Activated CD4-positive, alpha-beta T cell treated with anti-CD3 and anti-CD28 coated beads for 24 hours (primary cell): ENCODE results near the gene PYGL.
"Not testable (repeated sequence)": the region's sequence is repeated elsewhere in the genome, so short reads cannot be mapped to it uniquely, and the experiment has no call there.

Experiments
- DNase-seq, 2 donors: peaks; one replicate each; pipeline ENCODE4 v3.0.0-alpha.2; 2020; ENCODE audit warnings: low read depth in 2 of 2

The PYGL gene

GRCh38 chr14:50928002-50928635, 16.2 kb downstream of the PYGL start:
- no peak for DNase-seq

GRCh38 chr14:50926851-50927386, 17.4 kb downstream of the PYGL start:
- DNase-seq, result no peak

DNA sequence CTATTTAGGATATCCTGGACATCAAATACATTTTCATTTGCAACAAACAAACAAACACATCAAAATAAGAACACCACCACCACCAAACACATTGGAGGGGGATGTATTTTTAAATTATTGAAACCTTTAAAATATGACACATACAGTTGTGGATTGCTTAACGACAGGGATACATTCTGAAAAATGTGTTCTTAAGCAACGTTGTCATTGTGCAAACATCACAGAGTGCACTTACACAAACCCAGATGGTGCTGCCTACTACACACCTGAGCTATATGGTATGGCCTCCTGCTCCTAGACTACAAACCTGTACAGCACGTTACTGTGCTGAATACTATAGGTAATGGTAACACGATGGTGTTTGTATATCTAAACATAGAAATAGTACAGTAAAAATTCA, 19.4 kb downstream of the PYGL start:
- DNase-seq, result no peak

DNA sequence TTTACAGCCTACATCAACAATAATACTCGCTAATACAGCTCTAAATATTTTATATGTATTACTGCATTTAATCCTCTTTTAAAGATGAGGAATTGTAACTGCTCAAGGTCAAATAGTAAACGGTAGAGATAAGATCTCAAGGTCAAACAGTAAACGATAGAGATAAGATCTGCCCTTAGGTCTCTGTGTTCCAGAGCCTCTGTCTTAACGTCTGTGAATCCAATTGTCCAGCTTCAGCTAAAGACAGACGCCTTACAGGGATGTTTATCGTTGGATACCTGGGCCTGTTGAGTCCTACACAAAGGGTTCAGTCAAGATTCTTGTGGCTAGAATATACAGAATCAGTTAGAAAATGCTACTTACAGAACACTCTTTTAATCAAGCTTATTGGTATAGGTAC, 20.0 kb downstream of the PYGL start:
- DNase-seq, result no peak

- no peak for DNase-seq
Measured at GRCh38 chr14:50922803-50923202, 21.5 kb downstream of the PYGL start.

DNA sequence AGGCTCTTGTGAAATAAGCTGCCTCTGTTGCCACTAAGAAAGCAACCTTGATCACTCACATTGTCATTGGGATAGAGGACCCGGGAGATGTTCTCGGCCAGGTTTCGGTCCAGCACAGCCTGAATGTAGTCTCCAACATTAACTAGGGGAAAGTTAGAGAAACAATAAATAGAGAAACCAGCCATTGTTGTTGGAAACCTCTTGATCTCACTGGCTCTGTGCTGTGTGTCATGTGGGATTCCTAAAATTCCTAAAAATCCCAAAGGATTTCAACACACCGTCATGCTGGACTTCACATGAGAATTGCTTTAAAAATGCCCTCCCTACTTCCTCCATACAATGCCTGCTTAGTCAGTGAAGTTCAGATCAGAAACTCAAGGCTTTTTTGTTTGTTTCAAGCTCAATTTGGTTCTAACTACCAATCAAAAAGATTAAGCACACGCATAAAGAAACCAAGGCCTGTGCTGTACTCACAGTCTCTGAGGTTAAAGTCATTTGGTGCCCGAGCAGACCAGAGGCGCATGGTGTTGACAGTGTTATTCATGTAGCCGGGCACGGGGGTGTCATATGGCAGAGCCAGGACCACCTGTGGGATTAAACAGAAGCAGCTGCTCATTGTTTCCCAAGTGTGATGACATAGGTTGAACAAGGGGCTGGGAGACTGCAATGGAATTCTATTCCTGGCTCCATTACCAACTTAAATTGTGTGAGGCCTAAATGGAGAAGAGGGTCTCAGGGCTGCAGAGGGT, 23.6 kb downstream of the PYGL start:
- no peak for DNase-seq

- DNase-seq, result not testable (repeated sequence)
Measured at GRCh38 chr14:50919524-50919923, 24.8 kb downstream of the PYGL start.

GRCh38 chr14:50917449-50917848, 26.8 kb downstream of the PYGL start:
- DNase-seq, result no peak

DNA sequence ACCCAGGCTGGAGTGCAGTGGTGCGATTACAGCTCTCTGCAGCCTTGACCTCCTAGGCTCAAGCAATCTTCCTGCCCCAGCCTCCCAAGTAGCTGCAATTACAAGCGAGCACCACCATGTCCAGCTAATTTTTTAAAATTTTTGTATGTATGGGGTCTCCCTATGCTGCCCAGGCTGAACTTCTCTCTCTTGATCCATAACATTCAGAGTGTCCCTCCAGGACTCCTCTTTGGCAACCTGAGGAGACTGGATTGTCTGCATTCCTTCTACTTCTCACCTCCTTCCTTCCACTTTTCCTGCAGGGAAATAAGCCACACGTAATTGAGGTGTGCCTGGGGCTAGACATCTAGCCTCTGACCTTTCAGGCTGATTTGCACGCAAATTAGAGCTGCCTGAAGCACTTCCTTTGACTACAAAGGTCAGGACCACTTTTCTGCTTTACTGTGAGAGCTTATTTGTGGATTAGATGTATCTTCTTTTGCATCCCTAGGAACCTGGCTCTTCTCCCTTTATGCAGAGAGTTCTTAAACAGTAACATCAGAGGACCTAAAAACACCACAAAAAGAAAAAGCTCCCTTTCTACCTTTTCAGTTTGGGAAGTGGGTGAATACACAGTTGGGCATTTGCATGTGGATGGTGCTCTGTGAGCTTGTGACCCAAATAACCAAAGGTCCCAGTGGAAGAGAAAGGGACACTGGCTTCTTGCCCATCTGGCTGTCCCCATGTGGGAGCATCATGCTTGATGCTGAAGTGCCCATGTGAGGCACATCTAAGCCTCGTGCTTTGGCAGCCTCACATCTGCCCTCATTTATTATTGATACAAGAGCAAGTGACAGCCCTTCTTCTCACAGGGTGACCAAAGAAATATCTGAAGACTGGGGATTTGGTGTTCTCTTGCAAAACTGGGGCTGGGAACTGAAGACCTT, 33.5 kb downstream of the PYGL start:
- no peak for DNase-seq

- no peak for DNase-seq
Measured at GRCh38 chr14:50906326-50907065, 37.8 kb downstream of the PYGL start.

GRCh38 chr14:50904719-50905118, 39.6 kb downstream of the PYGL start:
- no peak for DNase-seq

DNA sequence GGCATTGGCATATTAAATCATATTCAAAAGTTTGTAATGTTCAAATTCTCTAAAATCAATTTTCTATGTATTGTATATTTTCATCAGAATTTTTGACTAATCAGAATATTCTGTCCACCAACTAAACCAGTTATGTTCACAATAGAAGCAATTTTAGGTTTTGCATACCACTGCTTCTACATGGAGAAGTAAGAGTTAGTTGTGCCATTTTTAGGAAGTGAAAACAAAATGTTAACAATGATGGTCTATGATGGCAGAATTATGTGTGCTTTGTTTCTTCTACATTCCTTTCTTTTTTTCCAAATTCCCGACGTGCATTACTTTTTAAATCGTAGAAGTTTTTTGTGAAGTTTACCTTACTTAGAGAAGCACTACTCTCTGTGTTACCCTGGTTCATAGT, 42.9 kb downstream of the PYGL start:
- DNase-seq, result no peak

- DNase-seq, result no peak
Measured at GRCh38 chr14:50897658-50898175, 46.6 kb downstream of the PYGL start.

GRCh38 chr14:50897005-50897404, 47.3 kb downstream of the PYGL start:
- DNase-seq, result not testable (repeated sequence)

DNA sequence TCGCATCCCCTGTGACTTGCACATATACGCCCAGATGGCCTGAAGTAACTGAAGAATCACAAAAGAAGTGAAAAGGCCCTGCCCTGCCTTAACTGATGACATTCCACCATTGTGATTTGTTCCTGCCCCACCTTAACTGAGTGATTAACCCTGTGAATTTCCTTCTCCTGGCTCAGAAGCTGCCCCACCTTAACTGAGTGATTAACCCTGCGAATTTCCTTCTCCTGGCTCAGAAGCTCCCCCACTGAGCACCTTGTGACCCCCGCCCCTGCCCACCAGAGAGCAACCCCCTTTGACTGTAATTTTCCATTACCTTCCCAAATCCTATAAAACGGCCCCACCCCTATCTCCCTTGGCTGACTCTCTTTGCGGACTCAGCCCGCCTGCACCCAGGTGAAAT, 47.9 kb downstream of the PYGL start:
- not testable (repeated sequence) for DNase-seq

DNA sequence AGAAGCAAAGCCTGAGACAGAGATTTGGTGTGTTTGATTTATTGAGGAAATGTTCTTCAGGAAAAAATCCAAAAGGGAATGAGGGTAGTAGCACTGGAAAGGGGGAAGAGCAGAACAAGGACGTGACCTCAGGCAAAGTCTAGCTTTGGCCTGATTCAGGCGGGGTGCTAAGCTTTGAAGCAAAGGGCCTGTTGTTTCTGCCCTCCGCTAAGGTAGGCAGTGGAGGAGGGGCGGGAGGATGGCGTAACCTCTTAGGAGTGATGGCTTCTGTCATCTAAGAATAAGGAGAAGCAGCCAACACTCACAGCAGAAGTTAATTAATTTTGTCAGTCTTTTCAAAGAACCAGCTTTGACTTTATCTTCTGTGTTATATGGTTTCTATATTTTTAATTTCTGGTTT, 52.0 kb downstream of the PYGL start:
- no peak for DNase-seq

DNA sequence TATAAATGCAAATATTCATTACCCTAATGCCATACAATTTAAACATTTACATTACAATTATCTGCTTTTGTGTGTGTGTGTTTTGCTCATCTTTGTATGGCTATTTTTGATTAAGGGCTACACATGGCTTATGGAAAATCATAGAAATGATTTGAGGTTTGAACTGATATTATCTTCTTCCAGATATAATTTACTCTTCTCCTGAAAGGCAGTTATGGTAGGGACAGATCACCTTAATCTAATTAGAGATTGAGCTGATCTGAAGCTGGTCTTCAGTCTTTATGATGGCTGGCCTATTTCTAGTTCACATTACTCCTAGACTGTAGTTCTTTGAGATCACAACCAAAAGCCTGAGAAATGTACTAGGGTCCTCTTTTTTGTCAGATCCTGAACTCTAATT, 56.8 kb downstream of the PYGL start:
- DNase-seq, result no peak

DNA sequence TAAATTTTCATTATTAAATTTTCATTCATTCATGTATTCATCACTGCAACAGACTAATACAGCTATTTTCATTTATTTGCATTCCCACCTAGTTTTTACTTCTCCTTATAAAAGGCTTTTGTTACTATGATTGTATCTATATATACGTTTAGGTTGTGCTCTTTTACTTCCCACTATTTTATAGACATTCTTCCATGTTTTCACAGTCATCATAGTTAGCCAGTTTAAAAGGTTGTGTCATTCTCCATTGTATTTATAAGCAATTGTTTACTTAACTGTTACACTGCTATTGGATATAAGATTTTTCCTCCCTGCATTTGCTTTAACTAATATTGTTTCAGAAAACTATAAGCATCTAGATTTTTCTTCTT, 60.5 kb downstream of the PYGL start:
- DNase-seq, result no peak

DNA sequence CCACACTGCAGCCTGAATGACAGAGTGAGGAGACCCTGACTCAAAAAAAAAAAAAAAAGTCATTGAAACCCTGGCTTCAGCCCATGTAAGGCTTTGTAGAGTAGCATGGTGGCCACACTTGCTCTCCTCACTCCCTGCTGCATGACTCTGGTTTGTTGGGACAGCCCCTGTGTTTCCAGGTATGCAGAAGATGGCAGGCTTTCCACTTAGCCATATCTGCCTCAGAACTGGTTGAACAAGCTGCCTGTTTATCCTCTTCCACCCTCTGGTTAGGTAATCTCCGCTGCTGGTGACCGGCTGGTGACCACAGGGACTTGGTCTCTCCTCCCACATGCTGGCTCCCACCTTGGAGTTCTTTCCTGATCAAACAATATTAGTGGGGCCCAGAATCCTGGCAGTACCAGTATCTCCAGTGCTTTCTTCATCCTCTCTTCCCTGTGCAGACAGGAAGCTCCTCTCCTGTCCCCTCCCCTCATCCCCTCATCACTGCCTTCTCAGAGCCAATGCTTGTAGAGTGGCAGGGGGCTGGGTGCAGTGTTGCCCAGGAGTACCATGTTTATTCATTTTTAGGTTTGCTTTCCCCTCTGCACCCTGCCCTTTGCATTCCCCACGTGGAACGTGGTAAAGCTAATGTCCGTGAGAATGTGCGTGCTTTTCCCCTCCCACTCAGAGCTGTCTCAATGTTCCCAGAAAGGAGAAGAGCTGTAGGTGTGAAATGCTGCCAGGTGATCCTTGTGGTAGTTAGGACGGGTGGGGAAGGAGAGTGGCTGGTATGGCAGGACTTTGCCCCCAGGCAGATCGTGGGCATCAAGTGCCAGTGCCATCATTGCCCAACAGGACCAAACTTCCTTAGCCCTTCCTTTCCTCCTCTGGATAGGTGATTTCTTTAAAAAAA, 61.1 kb downstream of the PYGL start:
- no peak for DNase-seq

DNA sequence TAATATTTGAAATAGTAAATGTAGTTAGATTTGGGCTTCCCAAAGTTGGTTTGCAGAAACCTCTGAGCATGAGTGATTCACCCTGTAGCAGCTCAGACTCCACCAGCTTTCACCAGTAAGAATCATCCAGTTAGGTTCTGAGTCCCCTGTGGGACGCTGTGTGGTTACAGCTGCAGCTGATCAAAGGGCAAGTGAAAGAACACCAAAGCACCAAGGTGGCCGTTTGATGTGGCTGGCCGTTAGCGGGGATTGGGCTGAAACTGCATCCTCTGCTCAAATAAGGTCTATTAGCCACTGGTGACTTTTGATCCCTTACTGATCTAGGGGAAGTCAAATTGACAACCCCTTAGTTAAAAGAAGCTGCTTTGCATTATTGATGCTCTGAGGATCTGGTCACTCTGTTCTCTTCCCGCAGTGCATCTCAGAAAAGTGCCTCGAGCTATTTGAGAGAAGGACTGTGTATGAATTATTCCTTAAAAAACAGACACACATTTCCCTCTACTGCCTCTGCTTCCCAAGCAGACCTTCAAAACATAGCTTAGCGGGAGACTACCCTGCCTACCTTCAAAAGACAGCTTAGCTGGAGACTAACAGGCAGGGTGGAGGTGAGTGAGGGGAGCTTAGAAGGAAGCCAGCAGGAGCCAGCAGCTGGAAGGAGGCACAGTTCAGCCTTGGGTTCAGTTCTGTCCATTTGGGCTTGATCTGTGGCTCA, 68.8 kb downstream of the PYGL start:
- peak; percentile 24 to 45 for DNase-seq
